Glutamatergic neuron (in vitro differentiated cells): Measurements from ENCODE around the gene LNPEP. TPM values are rescaled to one million over a fixed set of nuclear protein-coding genes. Genes with fewer than 3 reads are reported as not detected.

Experiments
- DNase-seq: peaks from one replicate; pipeline ENCODE4 v3.0.0; 2022
- H3K27ac Mint-ChIP-seq: one replicate; pipeline ENCODE4 v1.8.0; 2020; ENCODE audit warnings: mild to moderate bottlenecking, mixed read lengths, inconsistent platforms; ENCODE audit not compliant: unreplicated experiment
- H3K27me3 Mint-ChIP-seq: one replicate; pipeline ENCODE4 v1.8.0; 2020; ENCODE audit warnings: mild to moderate bottlenecking, moderate library complexity, mixed read lengths, inconsistent platforms; ENCODE audit not compliant: unreplicated experiment
- H3K36me3 Mint-ChIP-seq: one replicate; pipeline ENCODE4 v1.8.0; 2020; ENCODE audit warnings: mild to moderate bottlenecking, mixed read lengths, inconsistent platforms; ENCODE audit not compliant: unreplicated experiment
- H3K4me1 Mint-ChIP-seq: one replicate; pipeline ENCODE4 v1.8.0; 2020; ENCODE audit warnings: mild to moderate bottlenecking, low read depth, mixed read lengths, inconsistent platforms; ENCODE audit not compliant: unreplicated experiment
- H3K4me3 Mint-ChIP-seq: one replicate; pipeline ENCODE4 v1.8.0; 2020; ENCODE audit warnings: mild to moderate bottlenecking, mixed read lengths, inconsistent platforms; ENCODE audit not compliant: unreplicated experiment
- H3K9me3 Mint-ChIP-seq: one replicate; pipeline ENCODE4 v1.8.0; 2020; ENCODE audit warnings: mild to moderate bottlenecking, moderate library complexity, mixed read lengths, inconsistent platforms; ENCODE audit not compliant: unreplicated experiment
- CTCF ChIP-seq: fragments of 200-600 bp; sonication (generic); IDR thresholded peaks from one replicate; pipeline ENCODE4 v1.5.0; 2021; ENCODE audit not compliant: partially characterized antibody, unreplicated experiment
- total RNA-seq: library from RNA; stranded (reverse); fragmentation: NEBNext Ultra II Directional; extraction: Animal tissue kit (Norgen Biotek cat#: 25700); gene quantifications from one replicate; pipeline ENCODE4 v1.2.1, GENCODE V29; 2021; ENCODE audit not compliant: unreplicated experiment

Gene LNPEP
- total RNA-seq, 1 donor from 2014 or later: 9.3 TPM

- peaks cover 3% of the 10 kb centered on the region for H3K27me3 Mint-ChIP-seq
- no peak for DNase-seq
- H3K9me3 Mint-ChIP-seq: no peaks in the 10 kb centered on the region
- no peak for TF ChIP-seq CTCF
- no peaks in the 10 kb centered on the region for H3K36me3 Mint-ChIP-seq
- peaks cover 2% of the 10 kb centered on the region for H3K4me1 Mint-ChIP-seq
- H3K4me3 Mint-ChIP-seq: no peak overlapping the region
- H3K27ac Mint-ChIP-seq: no peak overlapping the region
These were observed 15.0 kb upstream of the LNPEP start for GRCh38 chr5:96920744-96921355.

- Mint-ChIP-seq H3K4me3 (no peak overlapping the region), H3K27ac (no peak overlapping the region), H3K9me3 (no peaks in the 10 kb centered on the region), H3K4me1 (peaks cover 2% of the 10 kb centered on the region), H3K36me3 (no peaks in the 10 kb centered on the region), H3K27me3 (peaks cover 3% of the 10 kb centered on the region)
- no peak for DNase-seq
- no peak for TF ChIP-seq CTCF
These were observed 13.2 kb upstream of the LNPEP start for GRCh38 chr5:96922499-96923244.

GRCh38 chr5:96924016-96924443 is 11.8 kb upstream of the LNPEP start:
- Mint-ChIP-seq H3K27me3 (peaks cover 3% of the 10 kb centered on the region), H3K36me3 (no peaks in the 10 kb centered on the region), H3K4me1 (peaks cover 2% of the 10 kb centered on the region), H3K9me3 (no peaks in the 10 kb centered on the region), H3K27ac (no peak overlapping the region), H3K4me3 (no peak overlapping the region)
- DNase-seq: no peak
- no peak for TF ChIP-seq CTCF

- Mint-ChIP-seq H3K27ac (no peak overlapping the region), H3K4me3 (no peak overlapping the region), H3K36me3 (no peaks in the 10 kb centered on the region), H3K27me3 (peaks cover 3% of the 10 kb centered on the region), H3K4me1 (peaks cover under 1% of the 10 kb centered on the region), H3K9me3 (no peaks in the 10 kb centered on the region)
- no peak for DNase-seq
- TF ChIP-seq CTCF: no peak
These were observed 9.6 kb upstream of the LNPEP start for GRCh38 chr5:96926276-96926675.

GRCh38 chr5:96927008-96927407 is 8.9 kb upstream of the LNPEP start:
- H3K9me3 Mint-ChIP-seq: no peaks in the 10 kb centered on the region
- DNase-seq: no peak
- no peak overlapping the region for H3K4me3 Mint-ChIP-seq
- no peak for TF ChIP-seq CTCF
- peaks cover 3% of the 10 kb centered on the region for H3K27me3 Mint-ChIP-seq
- H3K36me3 Mint-ChIP-seq: no peaks in the 10 kb centered on the region
- H3K4me1 Mint-ChIP-seq: peaks cover 8% of the 10 kb centered on the region
- H3K27ac Mint-ChIP-seq: no peak overlapping the region
